Loucy (cell line): Measurements from ENCODE around the gene KCNJ5.

Experiments used
- CTCF ChIP-seq: fragments of 200-600 bp; sonication (generic); conservative IDR thresholded peaks from 2 replicates; pipeline ENCODE4 v1.5.1; 2014; ENCODE audit warnings: mild to moderate bottlenecking, antibody characterized with exemption, low read length
- EZH2phosphoT487 ChIP-seq: fragments of 200-600 bp; IDR thresholded peaks from 2 replicates; pipeline ENCODE4 v1.6.1; 2018; ENCODE audit warnings: antibody characterized with exemption, mild to moderate bottlenecking, moderate library complexity, borderline replicate concordance

- TF ChIP-seq CTCF (no peak), EZH2phosphoT487 (no peak)
Measured at GRCh38 chr11:128902515-128903066, 11.4 kb downstream of the KCNJ5 start.
